22Rv1 (cell line): ENCODE data around the gene ANO2.

Source experiments
- ZFX ChIP-seq: fragments of 450-650 bp; IDR thresholded peaks from 2 replicates; pipeline ENCODE4 v1.6.1; 2017; ENCODE audit warnings: antibody characterized with exemption, borderline replicate concordance
- TF ChIP-seq, protein P1 (sequence below): fragments of 450-650 bp; IDR thresholded peaks from 2 replicates; pipeline ENCODE4 v1.5.1; 2017; ENCODE audit warnings: mild to moderate bottlenecking

- TF ChIP-seq, protein P1, sequence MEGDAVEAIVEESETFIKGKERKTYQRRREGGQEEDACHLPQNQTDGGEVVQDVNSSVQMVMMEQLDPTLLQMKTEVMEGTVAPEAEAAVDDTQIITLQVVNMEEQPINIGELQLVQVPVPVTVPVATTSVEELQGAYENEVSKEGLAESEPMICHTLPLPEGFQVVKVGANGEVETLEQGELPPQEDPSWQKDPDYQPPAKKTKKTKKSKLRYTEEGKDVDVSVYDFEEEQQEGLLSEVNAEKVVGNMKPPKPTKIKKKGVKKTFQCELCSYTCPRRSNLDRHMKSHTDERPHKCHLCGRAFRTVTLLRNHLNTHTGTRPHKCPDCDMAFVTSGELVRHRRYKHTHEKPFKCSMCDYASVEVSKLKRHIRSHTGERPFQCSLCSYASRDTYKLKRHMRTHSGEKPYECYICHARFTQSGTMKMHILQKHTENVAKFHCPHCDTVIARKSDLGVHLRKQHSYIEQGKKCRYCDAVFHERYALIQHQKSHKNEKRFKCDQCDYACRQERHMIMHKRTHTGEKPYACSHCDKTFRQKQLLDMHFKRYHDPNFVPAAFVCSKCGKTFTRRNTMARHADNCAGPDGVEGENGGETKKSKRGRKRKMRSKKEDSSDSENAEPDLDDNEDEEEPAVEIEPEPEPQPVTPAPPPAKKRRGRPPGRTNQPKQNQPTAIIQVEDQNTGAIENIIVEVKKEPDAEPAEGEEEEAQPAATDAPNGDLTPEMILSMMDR, result no peak
- TF ChIP-seq ZFX, result no peak
These were observed 152.7 kb downstream of the ANO2 start for GRCh38 chr12:5792343-5792742.
